Nephron (organoid): ENCODE data around the gene AOPEP.

Source experiments
- H3K27ac Mint-ChIP-seq, 3 experiments: 2 replicates each; pipeline ENCODE4 v1.8.0; 2020; ENCODE audit warnings: mixed read lengths in 3 of 3, mild to moderate bottlenecking in 2 of 3, moderate library complexity in 1 of 3
- H3K27me3 Mint-ChIP-seq: 2 replicates; pipeline ENCODE4 v1.8.0; 2021; ENCODE audit warnings: low read depth, mild to moderate bottlenecking, moderate library complexity, mixed read lengths
- H3K36me3 Mint-ChIP-seq: 2 replicates; pipeline ENCODE4 v1.8.0; 2020; ENCODE audit warnings: low read depth, mixed read lengths
- H3K4me1 Mint-ChIP-seq: 2 replicates; pipeline ENCODE4 v1.8.0; 2020; ENCODE audit warnings: mixed read lengths
- H3K4me3 Mint-ChIP-seq, 3 experiments: 2 replicates each; pipeline ENCODE4 v1.8.0; 2020; ENCODE audit warnings: mild to moderate bottlenecking in 3 of 3, mixed read lengths in 3 of 3, moderate library complexity in 2 of 3
- H3K9me3 Mint-ChIP-seq: 2 replicates; pipeline ENCODE4 v1.8.0; 2020; ENCODE audit warnings: mixed read lengths
- CTCF ChIP-seq, 3 experiments: fragments of 200-600 bp; sonication (generic); IDR thresholded peaks; one replicate each; pipeline ENCODE4 v1.5.0; 2021; ENCODE audit warnings: antibody characterized with exemption in 3 of 3; ENCODE audit not compliant: unreplicated experiment in 3 of 3

Gene AOPEP

GRCh38 chr9:95031711-95032461 lies 305.4 kb downstream of the AOPEP start:
- TF ChIP-seq CTCF (IDR thresholded peaks at IDR 0.05; ENCODE audit: unreplicated experiment in 3 of 3), result no peak
- H3K4me1 Mint-ChIP-seq, result peaks cover 70% of the 10 kb centered on the region
- H3K36me3 Mint-ChIP-seq, result peaks cover 12% of the 10 kb centered on the region
- peak overlapping the region; percentile 61 to 86 (median 76) for H3K27ac Mint-ChIP-seq
- no peak overlapping the region for H3K4me3 Mint-ChIP-seq
- no peaks in the 10 kb centered on the region for H3K9me3 Mint-ChIP-seq
- H3K27me3 Mint-ChIP-seq, result no peaks in the 10 kb centered on the region

- Mint-ChIP-seq H3K9me3 (no peaks in the 10 kb centered on the region), H3K36me3 (peaks cover 17% of the 10 kb centered on the region), H3K27ac (peak overlapping the region; percentile 25 to 53 (median 33)), H3K27me3 (no peaks in the 10 kb centered on the region), H3K4me3 (no peak overlapping the region), H3K4me1 (peaks cover 75% of the 10 kb centered on the region)
- no peak for TF ChIP-seq CTCF (IDR thresholded peaks at IDR 0.05; ENCODE audit: unreplicated experiment in 3 of 3)
Measured at GRCh38 chr9:95032580-95033341, 306.3 kb downstream of the AOPEP start.

- Mint-ChIP-seq H3K36me3 (peaks cover 17% of the 10 kb centered on the region), H3K27me3 (no peaks in the 10 kb centered on the region), H3K9me3 (no peaks in the 10 kb centered on the region), H3K4me1 (peaks cover 56% of the 10 kb centered on the region), H3K27ac (no peak overlapping the region), H3K4me3 (no peak overlapping the region)
- TF ChIP-seq CTCF (IDR thresholded peaks at IDR 0.05; ENCODE audit: unreplicated experiment in 3 of 3), result no peak
Measured at GRCh38 chr9:95035846-95036245, 309.3 kb downstream of the AOPEP start.

GRCh38 chr9:95036676-95037075 lies 310.2 kb downstream of the AOPEP start:
- H3K4me1 Mint-ChIP-seq, result peaks cover 51% of the 10 kb centered on the region
- H3K9me3 Mint-ChIP-seq, result no peaks in the 10 kb centered on the region
- TF ChIP-seq CTCF (IDR thresholded peaks at IDR 0.05; ENCODE audit: unreplicated experiment in 3 of 3), result no peak
- H3K27ac Mint-ChIP-seq, result peak overlapping the region in 2 of 3 experiments; percentile 54 to 57
- no peaks in the 10 kb centered on the region for H3K27me3 Mint-ChIP-seq
- no peak overlapping the region for H3K4me3 Mint-ChIP-seq
- H3K36me3 Mint-ChIP-seq, result peaks cover 17% of the 10 kb centered on the region

GRCh38 chr9:95037789-95038521 lies 311.5 kb downstream of the AOPEP start:
- Mint-ChIP-seq H3K27me3 (no peaks in the 10 kb centered on the region), H3K4me3 (no peak overlapping the region), H3K27ac (peak overlapping the region; percentile 9 to 57 (median 26)), H3K4me1 (peaks cover 40% of the 10 kb centered on the region), H3K36me3 (peaks cover 17% of the 10 kb centered on the region), H3K9me3 (no peaks in the 10 kb centered on the region)
- TF ChIP-seq CTCF (IDR thresholded peaks at IDR 0.05; ENCODE audit: unreplicated experiment in 3 of 3), result no peak
